HPDE6-E6E7 (cell line): ENCODE measurements around the gene NUTF2.
"Not testable (repeated sequence)": the region's sequence is repeated elsewhere in the genome, so short reads cannot be mapped to it uniquely, and the experiment has no call there.

Experiments
- DNase-seq: peaks from one replicate; pipeline ENCODE4 v3.0.0; 2011; ENCODE audit warnings: missing footprints; ENCODE audit errors: extremely low spot score

NUTF2 gene

GRCh38 chr16:67885545-67885944 lies 38.8 kb downstream of the NUTF2 start:
- no peak for DNase-seq

GRCh38 chr16:67885976-67886375 lies 39.2 kb downstream of the NUTF2 start:
- DNase-seq: no peak

- no peak for DNase-seq
Measured at GRCh38 chr16:67886387-67886786, 39.7 kb downstream of the NUTF2 start.

GRCh38 chr16:67888331-67888730 lies 41.6 kb downstream of the NUTF2 start:
- DNase-seq: no peak

- DNase-seq: no peak
Measured at GRCh38 chr16:67892375-67892774, 45.6 kb downstream of the NUTF2 start.

GRCh38 chr16:67892899-67893742 lies 46.4 kb downstream of the NUTF2 start, which contains the start of gene PSKH1:
PSKH1 (plus strand) TSS chr16:67893254; CDS start chr16:67908750, 15,496 bp downstream.
- peak; percentile 100 for DNase-seq

- DNase-seq: no peak
Measured at GRCh38 chr16:67893743-67894399, 47.1 kb downstream of the NUTF2 start.

- DNase-seq: no peak
Measured at GRCh38 chr16:67897231-67897630, 50.5 kb downstream of the NUTF2 start.

- DNase-seq: no peak
Measured at GRCh38 chr16:67901734-67902133, 55.0 kb downstream of the NUTF2 start.

GRCh38 chr16:67902831-67903230 lies 56.1 kb downstream of the NUTF2 start:
- DNase-seq: no peak

- DNase-seq: no peak
Measured at GRCh38 chr16:67907397-67908180, 60.9 kb downstream of the NUTF2 start.

GRCh38 chr16:67909056-67909742 lies 62.5 kb downstream of the NUTF2 start:
- no peak for DNase-seq

GRCh38 chr16:67910158-67910557 lies 63.4 kb downstream of the NUTF2 start:
- peak; percentile 58 for DNase-seq

GRCh38 chr16:67914758-67915495 lies 68.2 kb downstream of the NUTF2 start:
- no peak for DNase-seq

GRCh38 chr16:67915496-67915769 lies 68.7 kb downstream of the NUTF2 start:
- not testable (repeated sequence) for DNase-seq

- no peak for DNase-seq
Measured at GRCh38 chr16:67915831-67916723, 69.3 kb downstream of the NUTF2 start.

- no peak for DNase-seq
Measured at GRCh38 chr16:67917140-67917851, 70.6 kb downstream of the NUTF2 start.

GRCh38 chr16:67917852-67918236 lies 71.1 kb downstream of the NUTF2 start:
- DNase-seq: peak; percentile 97

- DNase-seq: no peak
Measured at GRCh38 chr16:67919622-67920221, 73.0 kb downstream of the NUTF2 start.
